Nephron (organoid): Measurements from ENCODE around the gene MAPK9.

Experiments
- H3K27ac Mint-ChIP-seq, 3 experiments: 2 replicates each; pipeline ENCODE4 v1.8.0; 2020; ENCODE audit warnings: mixed read lengths in 3 of 3, mild to moderate bottlenecking in 2 of 3, moderate library complexity in 1 of 3
- H3K27me3 Mint-ChIP-seq: 2 replicates; pipeline ENCODE4 v1.8.0; 2021; ENCODE audit warnings: low read depth, mild to moderate bottlenecking, moderate library complexity, mixed read lengths
- H3K36me3 Mint-ChIP-seq: 2 replicates; pipeline ENCODE4 v1.8.0; 2020; ENCODE audit warnings: low read depth, mixed read lengths
- H3K4me1 Mint-ChIP-seq: 2 replicates; pipeline ENCODE4 v1.8.0; 2020; ENCODE audit warnings: mixed read lengths
- H3K4me3 Mint-ChIP-seq, 3 experiments: 2 replicates each; pipeline ENCODE4 v1.8.0; 2020; ENCODE audit warnings: mild to moderate bottlenecking in 3 of 3, mixed read lengths in 3 of 3, moderate library complexity in 2 of 3
- H3K9me3 Mint-ChIP-seq: 2 replicates; pipeline ENCODE4 v1.8.0; 2020; ENCODE audit warnings: mixed read lengths
- CTCF ChIP-seq, 3 experiments: fragments of 200-600 bp; sonication (generic); IDR thresholded peaks; one replicate each; pipeline ENCODE4 v1.5.0; 2021; ENCODE audit warnings: antibody characterized with exemption in 3 of 3; ENCODE audit not compliant: unreplicated experiment in 3 of 3

Gene MAPK9

GRCh38 chr5:180217797-180218196 lies 74.1 kb downstream of the MAPK9 start:
- Mint-ChIP-seq H3K27me3 (peaks cover 4% of the 10 kb centered on the region), H3K4me3 (no peak overlapping the region), H3K36me3 (peaks cover 18% of the 10 kb centered on the region), H3K9me3 (peaks cover 42% of the 10 kb centered on the region), H3K4me1 (no peaks in the 10 kb centered on the region), H3K27ac (no peak overlapping the region)
- TF ChIP-seq CTCF (IDR thresholded peaks at IDR 0.05; ENCODE audit: unreplicated experiment in 3 of 3): no peak

DNA sequence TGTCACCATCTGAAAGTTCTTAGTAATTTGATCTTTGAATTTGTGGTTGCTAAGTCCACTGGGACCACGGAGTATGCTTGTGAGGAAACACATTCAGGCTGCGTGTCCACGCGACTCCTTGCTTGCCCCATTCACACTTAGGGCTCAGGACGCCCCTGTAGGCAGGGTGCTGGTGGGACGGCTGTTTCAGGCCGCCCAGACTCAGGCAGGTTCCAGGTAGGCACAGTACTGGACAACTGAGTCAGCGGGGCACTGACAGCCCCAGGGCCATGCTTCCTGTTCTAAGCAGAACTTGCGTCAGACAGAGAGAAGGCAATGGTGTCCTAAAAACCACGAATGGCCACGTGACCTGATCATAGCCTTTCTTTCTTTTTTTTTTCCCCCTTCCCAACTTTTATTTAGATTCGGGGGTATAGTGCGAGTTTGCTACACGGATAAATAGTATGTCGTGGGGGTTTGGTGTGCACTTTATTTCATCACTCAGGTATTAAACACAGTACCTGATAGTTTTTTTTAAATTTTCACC lies 75.2 kb downstream of the MAPK9 start:
- Mint-ChIP-seq H3K27me3 (peaks cover 4% of the 10 kb centered on the region), H3K36me3 (peaks cover 8% of the 10 kb centered on the region), H3K27ac (no peak overlapping the region), H3K4me3 (no peak overlapping the region), H3K4me1 (no peaks in the 10 kb centered on the region), H3K9me3 (peaks cover 32% of the 10 kb centered on the region)
- TF ChIP-seq CTCF (IDR thresholded peaks at IDR 0.05; ENCODE audit: unreplicated experiment in 3 of 3): no peak

DNA sequence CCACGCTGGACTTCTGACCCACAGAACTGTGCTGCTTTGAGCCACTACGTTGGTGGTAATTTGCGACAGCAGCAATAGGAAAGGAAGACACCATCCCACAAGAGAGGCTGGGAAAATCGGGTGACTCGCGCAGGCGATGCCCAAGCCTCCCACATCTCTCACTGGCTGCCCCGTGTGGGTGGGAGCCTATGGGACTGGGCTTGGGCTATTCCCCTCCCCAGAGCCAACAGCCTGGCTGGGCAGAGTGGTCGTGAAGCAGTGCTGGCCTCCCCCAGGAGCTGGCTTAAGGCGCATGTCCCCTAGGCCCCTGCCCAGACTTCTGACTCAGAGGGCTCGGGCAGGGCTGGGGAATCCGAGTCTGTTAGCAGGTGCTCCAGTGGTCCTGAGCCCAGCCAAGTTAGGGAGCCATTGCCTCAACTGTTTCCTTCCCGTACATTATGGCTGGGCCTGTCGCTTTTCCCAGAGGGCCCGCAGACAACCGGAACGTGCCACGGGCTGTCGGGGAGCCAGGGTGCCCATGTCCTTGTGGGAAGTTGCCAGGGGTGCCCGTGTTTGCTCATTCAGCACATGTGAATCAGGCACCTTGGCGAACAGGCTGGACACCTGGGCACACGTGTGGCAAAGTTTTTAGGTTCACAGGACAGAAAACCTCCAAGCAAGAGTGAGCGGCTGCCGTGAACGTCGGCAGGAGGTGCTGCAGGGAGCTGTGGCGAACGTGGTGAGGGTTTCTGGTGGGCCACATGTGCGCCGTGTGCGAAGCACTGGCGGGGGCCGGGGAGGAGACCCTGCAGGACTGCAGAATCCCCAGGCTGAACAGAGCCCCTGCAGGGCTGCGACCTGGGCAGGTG lies 75.9 kb downstream of the MAPK9 start:
- peaks cover 8% of the 10 kb centered on the region for H3K36me3 Mint-ChIP-seq

GRCh38 chr5:180214870-180215770 lies 76.8 kb downstream of the MAPK9 start:
- Mint-ChIP-seq H3K36me3 (peaks cover 5% of the 10 kb centered on the region), H3K4me1 (no peaks in the 10 kb centered on the region), H3K4me3 (no peak overlapping the region), H3K27me3 (peaks cover 7% of the 10 kb centered on the region), H3K27ac (no peak overlapping the region), H3K9me3 (peaks cover 27% of the 10 kb centered on the region)
- TF ChIP-seq CTCF (IDR thresholded peaks at IDR 0.05; ENCODE audit: unreplicated experiment in 3 of 3): no peak

More for the DNA sequence above, 75.9 kb downstream of the MAPK9 start:
- Mint-ChIP-seq H3K4me3 (no peak overlapping the region), H3K27me3 (peaks cover 4% of the 10 kb centered on the region), H3K27ac (no peak overlapping the region), H3K4me1 (no peaks in the 10 kb centered on the region), H3K9me3 (peaks cover 31% of the 10 kb centered on the region)
- no peak for TF ChIP-seq CTCF (IDR thresholded peaks at IDR 0.05; ENCODE audit: unreplicated experiment in 3 of 3)

DNA sequence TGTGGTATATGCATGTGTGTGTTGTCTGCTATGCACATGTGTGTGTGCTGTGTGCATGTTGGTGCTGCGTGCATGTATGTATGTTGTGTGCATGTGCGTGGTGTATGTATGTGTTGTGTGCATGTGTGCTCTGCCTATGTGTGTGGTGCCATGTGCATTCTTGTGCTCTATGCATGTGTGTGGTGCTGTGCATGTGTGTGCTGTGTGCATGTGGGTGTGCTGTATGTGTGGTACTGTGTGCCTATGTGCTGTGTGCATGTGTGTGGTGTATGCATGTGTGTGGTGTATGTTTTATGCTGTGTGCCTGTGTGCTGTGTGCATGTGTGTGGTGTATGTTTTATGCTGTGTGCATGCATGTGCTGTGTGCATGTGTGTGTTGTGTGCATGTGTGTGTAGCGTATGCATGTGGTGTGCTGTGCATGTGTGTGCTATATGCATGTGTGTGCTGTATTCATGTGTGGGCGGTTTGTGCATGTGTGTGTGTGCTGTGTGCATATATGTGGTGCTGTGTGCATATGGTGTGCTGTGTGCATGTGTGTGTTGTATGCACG lies 78.2 kb downstream of the MAPK9 start:
- H3K4me1 Mint-ChIP-seq: no peaks in the 10 kb centered on the region
- TF ChIP-seq CTCF (IDR thresholded peaks at IDR 0.05; ENCODE audit: unreplicated experiment in 3 of 3): no peak
- no peak overlapping the region for H3K27ac Mint-ChIP-seq
- H3K36me3 Mint-ChIP-seq: no peaks in the 10 kb centered on the region
- peaks cover 19% of the 10 kb centered on the region for H3K9me3 Mint-ChIP-seq
- H3K4me3 Mint-ChIP-seq: no peak overlapping the region
- peaks cover 11% of the 10 kb centered on the region for H3K27me3 Mint-ChIP-seq
